Thoracic aorta (tissue), 2 donors: Measurements from ENCODE around the gene KRT83. TPM values are rescaled to one million over a fixed set of nuclear protein-coding genes. Genes with fewer than 3 reads are reported as not detected.

Experiments
- ATAC-seq: fragments of 150-250 bp; one replicate; pipeline ENCODE4 v1.8.0; 2017; ENCODE audit warnings: low read depth; ENCODE audit not compliant: insufficient number of reproducible peaks, low FRiP score
- DNase-seq: peaks from one replicate; pipeline ENCODE4 v3.0.0-alpha.2; 2020; ENCODE audit warnings: low spot score
- H3K27ac ChIP-seq, 2 donors: fragments of 200-600 bp; sonication (generic); 1 replicate in 1 of 2; 2 replicates in 1 of 2; pipeline ENCODE4 v1.5.1; 2016; ENCODE audit warnings: mild to moderate bottlenecking in 2 of 2, moderate library complexity in 2 of 2
- H3K27me3 ChIP-seq: fragments of 200-600 bp; sonication (generic); replicated peaks from 2 replicates; pipeline ENCODE4 v1.6.0; 2016; ENCODE audit warnings: mild to moderate bottlenecking; ENCODE audit not compliant: insufficient read depth
- H3K36me3 ChIP-seq: fragments of 200-600 bp; sonication (generic); one replicate; pipeline ENCODE4 v1.5.1; 2016
- H3K4me1 ChIP-seq, 2 donors: fragments of 200-600 bp; sonication (generic); 1 replicate in 1 of 2; 2 replicates in 1 of 2; pipeline versions ENCODE4 v1.5.1 to v1.6.0; 2016; ENCODE audit warnings: low read depth in 2 of 2, mild to moderate bottlenecking in 1 of 2; ENCODE audit not compliant: control insufficient read depth in 1 of 2
- H3K4me3 ChIP-seq: fragments of 200-600 bp; sonication (generic); 2 replicates; pipeline ENCODE4 v1.5.1; 2016; ENCODE audit warnings: mild to moderate bottlenecking
- H3K9me3 ChIP-seq: fragments of 200-600 bp; sonication (generic); 2 replicates; pipeline ENCODE4 v1.5.1; 2016
- total RNA-seq, 2 donors: library from RNA; depleted of rRNA; stranded (reverse); fragments of >200 nt; gene quantifications; one replicate each; pipeline versions ENCODE4 v1.1.0 to v1.2.3, GENCODE V29; 2016
- TF ChIP-seq, protein P1 (sequence below): fragments of 200-600 bp; sonication (generic); IDR thresholded peaks from one replicate; pipeline ENCODE4 v1.5.1; 2019; ENCODE audit warnings: antibody characterized with exemption

The KRT83 gene
- total RNA-seq, 2 donors from 2014 or later = not detected

DNA sequence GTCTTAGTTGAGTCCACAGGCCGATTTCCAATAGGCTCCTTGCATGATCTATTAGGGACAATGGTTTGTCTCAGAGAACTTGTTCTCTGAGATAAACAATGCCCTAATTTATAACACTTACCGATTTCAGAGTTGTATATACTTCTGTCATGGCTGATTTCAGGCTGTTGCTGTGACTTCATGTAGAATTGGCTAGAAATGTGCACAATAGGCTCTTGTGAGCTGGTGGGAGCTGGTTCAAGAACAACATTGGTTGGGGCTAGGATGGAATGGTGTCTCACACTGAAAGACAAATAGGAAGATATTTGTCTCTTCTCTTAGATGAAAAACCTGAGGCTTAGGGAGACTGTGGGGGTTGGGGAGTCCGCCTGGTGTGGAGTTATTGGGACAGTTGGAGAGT lies 53.5 kb downstream of the KRT83 start:
- Histone ChIP-seq H3K36me3 (no peaks in the 10 kb centered on the region), H3K4me3 (no peak overlapping the region), H3K4me1 (no peaks in the 10 kb centered on the region), H3K27ac (peak overlapping the region in 1 of 2 donors; percentile 36), H3K27me3 (no peaks in the 10 kb centered on the region), H3K9me3 (no peaks in the 10 kb centered on the region)
- TF ChIP-seq, protein P1, sequence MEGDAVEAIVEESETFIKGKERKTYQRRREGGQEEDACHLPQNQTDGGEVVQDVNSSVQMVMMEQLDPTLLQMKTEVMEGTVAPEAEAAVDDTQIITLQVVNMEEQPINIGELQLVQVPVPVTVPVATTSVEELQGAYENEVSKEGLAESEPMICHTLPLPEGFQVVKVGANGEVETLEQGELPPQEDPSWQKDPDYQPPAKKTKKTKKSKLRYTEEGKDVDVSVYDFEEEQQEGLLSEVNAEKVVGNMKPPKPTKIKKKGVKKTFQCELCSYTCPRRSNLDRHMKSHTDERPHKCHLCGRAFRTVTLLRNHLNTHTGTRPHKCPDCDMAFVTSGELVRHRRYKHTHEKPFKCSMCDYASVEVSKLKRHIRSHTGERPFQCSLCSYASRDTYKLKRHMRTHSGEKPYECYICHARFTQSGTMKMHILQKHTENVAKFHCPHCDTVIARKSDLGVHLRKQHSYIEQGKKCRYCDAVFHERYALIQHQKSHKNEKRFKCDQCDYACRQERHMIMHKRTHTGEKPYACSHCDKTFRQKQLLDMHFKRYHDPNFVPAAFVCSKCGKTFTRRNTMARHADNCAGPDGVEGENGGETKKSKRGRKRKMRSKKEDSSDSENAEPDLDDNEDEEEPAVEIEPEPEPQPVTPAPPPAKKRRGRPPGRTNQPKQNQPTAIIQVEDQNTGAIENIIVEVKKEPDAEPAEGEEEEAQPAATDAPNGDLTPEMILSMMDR = no peak
- ATAC-seq (no peak), DNase-seq (no peak)

DNA sequence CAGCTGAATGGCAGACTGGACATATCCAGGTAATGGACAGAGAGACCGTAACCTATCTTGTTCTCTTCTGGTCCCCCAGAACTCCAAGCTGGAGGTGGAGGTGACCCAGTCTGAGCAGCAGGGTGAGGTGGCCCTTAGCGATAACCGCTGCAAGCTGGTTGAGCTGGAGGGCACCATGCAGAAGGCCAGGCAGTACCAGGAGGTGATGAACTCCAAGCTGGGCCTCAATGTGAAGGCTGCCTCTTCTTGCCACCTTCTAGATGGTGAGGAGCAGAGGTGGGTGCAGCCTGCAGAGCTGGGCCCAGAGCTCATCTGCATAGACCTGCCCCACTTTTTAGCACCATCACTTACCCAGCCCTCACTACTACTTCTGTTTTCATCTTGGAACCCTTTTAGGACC lies 53.9 kb downstream of the KRT83 start:
- no peaks in the 10 kb centered on the region for H3K36me3 ChIP-seq
- DNase-seq = no peak
- no peaks in the 10 kb centered on the region for H3K27me3 ChIP-seq
- ATAC-seq = no peak
- H3K4me1 ChIP-seq = no peaks in the 10 kb centered on the region
- no peaks in the 10 kb centered on the region for H3K9me3 ChIP-seq
- no peak overlapping the region for H3K4me3 ChIP-seq
- TF ChIP-seq, protein P1 = no peak
- no peak overlapping the region for H3K27ac ChIP-seq

DNA sequence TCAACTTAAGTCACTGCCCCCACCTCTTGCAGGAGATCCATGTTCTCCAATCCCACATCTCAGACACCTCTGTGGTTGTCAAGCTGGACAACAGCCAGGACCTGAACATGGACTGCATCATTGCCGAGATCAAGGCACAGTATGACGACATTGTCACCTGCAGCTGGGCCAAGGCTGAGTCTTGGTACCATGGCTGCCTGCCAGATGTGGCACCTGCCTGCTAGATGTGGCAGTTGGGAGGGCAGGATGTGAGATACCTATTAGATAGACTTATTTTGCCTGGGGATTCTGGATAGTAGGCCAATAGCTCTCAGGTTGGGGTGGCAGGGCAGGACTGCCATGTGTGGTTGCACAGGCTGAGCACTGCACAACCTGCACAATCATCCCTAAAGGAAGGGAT lies 54.7 kb downstream of the KRT83 start:
- H3K27ac ChIP-seq = no peak overlapping the region
- H3K9me3 ChIP-seq = no peaks in the 10 kb centered on the region
- ATAC-seq (no peak), DNase-seq (no peak)
- H3K36me3 ChIP-seq = no peaks in the 10 kb centered on the region
- H3K4me3 ChIP-seq = no peak overlapping the region
- H3K4me1 ChIP-seq = no peaks in the 10 kb centered on the region
- no peaks in the 10 kb centered on the region for H3K27me3 ChIP-seq
- TF ChIP-seq, protein P1 = no peak

DNA sequence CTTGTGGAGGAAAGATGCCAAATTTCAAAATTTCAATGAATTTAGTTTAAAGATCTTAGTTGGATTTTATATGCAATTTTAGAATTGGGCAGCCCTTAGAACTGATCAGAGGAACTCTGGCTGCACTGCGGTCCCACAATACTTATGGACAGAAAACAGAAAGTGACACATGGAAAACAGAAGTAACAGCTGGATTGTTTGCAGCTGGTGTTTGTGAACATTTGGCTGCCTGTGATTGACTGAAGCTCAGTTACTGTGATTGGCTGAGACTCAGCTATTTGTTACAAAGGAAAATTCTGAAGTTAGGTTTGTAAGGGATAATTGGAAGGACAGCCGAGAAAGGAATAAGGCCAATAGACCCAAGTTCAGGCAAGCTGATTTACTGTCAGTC lies 56.8 kb downstream of the KRT83 start:
- Histone ChIP-seq H3K9me3 (no peaks in the 10 kb centered on the region), H3K4me3 (no peak overlapping the region), H3K36me3 (no peaks in the 10 kb centered on the region), H3K4me1 (no peaks in the 10 kb centered on the region), H3K27me3 (no peaks in the 10 kb centered on the region), H3K27ac (no peak overlapping the region)
- no peak for ATAC-seq
- TF ChIP-seq, protein P1 = no peak
- no peak for DNase-seq

Other genes with a start within 250 kb of the KRT83 start
- gene SMIM41, start 241.7 kb downstream of the KRT83 start, total RNA-seq = 1 to 10 TPM in 1 of 2 donors, not detected in 1; 1.8 TPM
- gene KRT80, start 129.4 kb downstream of the KRT83 start, total RNA-seq = under 1 TPM; 0.21 to 0.41 TPM
- gene KRT7, start 88.2 kb downstream of the KRT83 start, total RNA-seq = 100 to 1,000 TPM in 1 of 2 donors, 10 to 100 TPM in 1; 24.1 to 105 TPM
- gene KRT86, start 46.8 kb downstream of the KRT83 start, total RNA-seq = 1 to 10 TPM in 1 of 2 donors, not detected in 1; 9.3 TPM
- gene KRT81, start 29.9 kb downstream of the KRT83 start, total RNA-seq = 1 to 10 TPM in 1 of 2 donors, not detected in 1; 5.1 TPM
- gene KRT85, start 46.1 kb upstream of the KRT83 start, total RNA-seq = not detected
- not detected for gene KRT84, start 64.3 kb upstream of the KRT83 start, total RNA-seq
- gene KRT82, start 84.9 kb upstream of the KRT83 start, total RNA-seq = not detected
- not detected for gene KRT75, start 113.0 kb upstream of the KRT83 start, total RNA-seq
- under 1 TPM in 1 of 2 donors, not detected in 1; 0.41 TPM for gene KRT6B, start 130.7 kb upstream of the KRT83 start, total RNA-seq
- gene KRT6C, start 152.4 kb upstream of the KRT83 start, total RNA-seq = not detected
- gene KRT6A, start 171.9 kb upstream of the KRT83 start, total RNA-seq = under 1 TPM in 1 of 2 donors, not detected in 1; 0.68 TPM
- gene KRT5, start 199.0 kb upstream of the KRT83 start, total RNA-seq = 1 to 10 TPM in 1 of 2 donors, not detected in 1; 7.6 TPM
- gene KRT71, start 231.7 kb upstream of the KRT83 start, total RNA-seq = not detected